Panc1 (cell line): Measurements from ENCODE around the gene CDCA4.

Experiments used
- POLR2AphosphoS5 ChIP-seq: IDR thresholded peaks from 2 replicates; pipeline ENCODE4 v1.6.1; 2012; ENCODE audit warnings: mild to moderate bottlenecking, low read depth, low read length, moderate library complexity
- TCF7L2 ChIP-seq: IDR thresholded peaks from 2 replicates; pipeline ENCODE4 v1.6.1; 2011; ENCODE audit warnings: mild to moderate bottlenecking, low read depth, low read length, inconsistent platforms
- TF ChIP-seq, protein P1 (sequence below): fragments of 450-650 bp; IDR thresholded peaks from 2 replicates; pipeline ENCODE4 v1.5.1; 2017; ENCODE audit warnings: mild to moderate bottlenecking
- TF ChIP-seq, protein P2 (sequence below), 2 experiments: IDR thresholded peaks; 2 replicates each; pipeline ENCODE4 v1.6.1; 2011 to 2012; ENCODE audit warnings: low read depth in 2 of 2, control low read depth in 1 of 2, low read length in 1 of 2, mild to moderate bottlenecking in 1 of 2, moderate library complexity in 1 of 2; ENCODE audit not compliant: insufficient read depth in 1 of 2

DNA sequence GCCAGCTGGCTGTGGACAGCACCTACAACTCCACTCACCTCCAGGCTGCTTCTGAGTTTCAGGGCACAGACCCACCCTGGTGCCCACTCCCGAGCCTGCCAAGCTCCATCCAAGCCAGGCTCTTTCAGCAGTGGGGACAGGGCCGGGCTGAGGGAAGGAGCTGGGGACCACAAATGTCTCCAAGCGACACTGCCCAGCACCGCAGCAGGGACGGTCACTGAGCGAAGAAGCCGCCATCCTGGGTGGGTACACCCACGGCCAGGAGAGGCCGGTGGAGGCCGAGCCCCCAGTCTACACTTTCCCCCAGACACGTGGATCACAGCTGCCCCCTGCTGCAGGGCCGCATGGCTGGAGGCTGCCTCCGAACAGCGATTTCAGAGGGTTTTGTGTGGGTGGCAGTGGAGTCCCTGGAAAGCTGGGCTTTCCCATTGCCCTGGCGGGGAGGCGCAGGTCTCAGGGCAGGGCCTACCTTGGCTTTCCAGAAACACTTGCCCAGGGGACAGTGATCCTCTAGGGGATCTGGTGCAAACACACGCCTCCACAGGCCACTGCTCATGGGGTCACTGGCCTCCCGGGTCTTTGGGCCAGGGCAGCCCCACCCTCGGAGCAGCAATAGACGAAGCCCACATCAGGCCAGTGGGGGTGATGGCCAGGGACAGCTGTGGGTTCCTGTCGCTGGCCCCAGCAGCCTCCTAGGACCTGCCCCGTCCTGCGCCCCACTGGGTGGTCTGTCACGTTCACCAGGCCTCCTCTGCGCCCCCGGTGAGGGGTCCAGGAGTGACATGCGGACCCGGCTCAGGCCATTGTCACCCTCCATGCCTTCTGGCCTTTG lies 45.6 kb upstream of the CDCA4 start:
- TF ChIP-seq, protein P1, sequence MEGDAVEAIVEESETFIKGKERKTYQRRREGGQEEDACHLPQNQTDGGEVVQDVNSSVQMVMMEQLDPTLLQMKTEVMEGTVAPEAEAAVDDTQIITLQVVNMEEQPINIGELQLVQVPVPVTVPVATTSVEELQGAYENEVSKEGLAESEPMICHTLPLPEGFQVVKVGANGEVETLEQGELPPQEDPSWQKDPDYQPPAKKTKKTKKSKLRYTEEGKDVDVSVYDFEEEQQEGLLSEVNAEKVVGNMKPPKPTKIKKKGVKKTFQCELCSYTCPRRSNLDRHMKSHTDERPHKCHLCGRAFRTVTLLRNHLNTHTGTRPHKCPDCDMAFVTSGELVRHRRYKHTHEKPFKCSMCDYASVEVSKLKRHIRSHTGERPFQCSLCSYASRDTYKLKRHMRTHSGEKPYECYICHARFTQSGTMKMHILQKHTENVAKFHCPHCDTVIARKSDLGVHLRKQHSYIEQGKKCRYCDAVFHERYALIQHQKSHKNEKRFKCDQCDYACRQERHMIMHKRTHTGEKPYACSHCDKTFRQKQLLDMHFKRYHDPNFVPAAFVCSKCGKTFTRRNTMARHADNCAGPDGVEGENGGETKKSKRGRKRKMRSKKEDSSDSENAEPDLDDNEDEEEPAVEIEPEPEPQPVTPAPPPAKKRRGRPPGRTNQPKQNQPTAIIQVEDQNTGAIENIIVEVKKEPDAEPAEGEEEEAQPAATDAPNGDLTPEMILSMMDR, result no peak
- no peak for TF ChIP-seq POLR2AphosphoS5
- no peak for TF ChIP-seq TCF7L2
- TF ChIP-seq, protein P2, sequence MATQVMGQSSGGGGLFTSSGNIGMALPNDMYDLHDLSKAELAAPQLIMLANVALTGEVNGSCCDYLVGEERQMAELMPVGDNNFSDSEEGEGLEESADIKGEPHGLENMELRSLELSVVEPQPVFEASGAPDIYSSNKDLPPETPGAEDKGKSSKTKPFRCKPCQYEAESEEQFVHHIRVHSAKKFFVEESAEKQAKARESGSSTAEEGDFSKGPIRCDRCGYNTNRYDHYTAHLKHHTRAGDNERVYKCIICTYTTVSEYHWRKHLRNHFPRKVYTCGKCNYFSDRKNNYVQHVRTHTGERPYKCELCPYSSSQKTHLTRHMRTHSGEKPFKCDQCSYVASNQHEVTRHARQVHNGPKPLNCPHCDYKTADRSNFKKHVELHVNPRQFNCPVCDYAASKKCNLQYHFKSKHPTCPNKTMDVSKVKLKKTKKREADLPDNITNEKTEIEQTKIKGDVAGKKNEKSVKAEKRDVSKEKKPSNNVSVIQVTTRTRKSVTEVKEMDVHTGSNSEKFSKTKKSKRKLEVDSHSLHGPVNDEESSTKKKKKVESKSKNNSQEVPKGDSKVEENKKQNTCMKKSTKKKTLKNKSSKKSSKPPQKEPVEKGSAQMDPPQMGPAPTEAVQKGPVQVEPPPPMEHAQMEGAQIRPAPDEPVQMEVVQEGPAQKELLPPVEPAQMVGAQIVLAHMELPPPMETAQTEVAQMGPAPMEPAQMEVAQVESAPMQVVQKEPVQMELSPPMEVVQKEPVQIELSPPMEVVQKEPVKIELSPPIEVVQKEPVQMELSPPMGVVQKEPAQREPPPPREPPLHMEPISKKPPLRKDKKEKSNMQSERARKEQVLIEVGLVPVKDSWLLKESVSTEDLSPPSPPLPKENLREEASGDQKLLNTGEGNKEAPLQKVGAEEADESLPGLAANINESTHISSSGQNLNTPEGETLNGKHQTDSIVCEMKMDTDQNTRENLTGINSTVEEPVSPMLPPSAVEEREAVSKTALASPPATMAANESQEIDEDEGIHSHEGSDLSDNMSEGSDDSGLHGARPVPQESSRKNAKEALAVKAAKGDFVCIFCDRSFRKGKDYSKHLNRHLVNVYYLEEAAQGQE (IDR thresholded peaks at IDR 0.05; ENCODE audit: insufficient read depth in 1 of 2, low read depth in 2 of 2, low read length in 1 of 2), result no peak
